Fibroblast of the aortic adventitia (primary cell): ENCODE measurements around the gene KCNMB4. TPM values are rescaled to one million over a fixed set of nuclear protein-coding genes. Genes with fewer than 3 reads are reported as not detected.
A peak's percentile ranks its signal among the peaks of the same experiment; 100 is the strongest.

Experiments used
- DNase-seq: peaks from one replicate; pipeline ENCODE4 v3.0.0-alpha.2; 2010; ENCODE audit warnings: low read depth
- H3K4me3 ChIP-seq: 2 replicates; pipeline ENCODE4 v1.5.1; 2011; ENCODE audit warnings: low read depth, mild to moderate bottlenecking, control low read depth, low read length, moderate library complexity
- CTCF ChIP-seq: IDR thresholded peaks from 2 replicates; pipeline ENCODE4 v1.5.1; 2011; ENCODE audit warnings: mild to moderate bottlenecking, low read length, control low read depth, inconsistent platforms; ENCODE audit not compliant: insufficient read depth
- total RNA-seq: library from RNA; depleted of rRNA; stranded (reverse); fragments of >200 nt; gene quantifications from 2 replicates; pipeline ENCODE4 v1.2.3, GENCODE V29; 2012; ENCODE audit warnings: low replicate concordance

The KCNMB4 gene
- total RNA-seq, 1 donor, result 2.0 TPM

- H3K4me3 ChIP-seq, result no peak overlapping the region
- DNase-seq, result no peak
- no peak for TF ChIP-seq CTCF
These were observed 34.0 kb downstream of the KCNMB4 start for GRCh38 chr12:70400124-70400523.

- peak; percentile 25 for DNase-seq
- H3K4me3 ChIP-seq, result no peak overlapping the region
- peak; percentile 13 for TF ChIP-seq CTCF
These were observed 36.5 kb downstream of the KCNMB4 start for GRCh38 chr12:70402597-70402996.

GRCh38 chr12:70403826-70404225, 37.7 kb downstream of the KCNMB4 start:
- H3K4me3 ChIP-seq, result no peak overlapping the region
- no peak for TF ChIP-seq CTCF
- DNase-seq, result no peak

- no peak for DNase-seq
- no peak overlapping the region for H3K4me3 ChIP-seq
- TF ChIP-seq CTCF, result no peak
These were observed 42.1 kb downstream of the KCNMB4 start for GRCh38 chr12:70408004-70408790.

GRCh38 chr12:70415987-70416386, 49.9 kb downstream of the KCNMB4 start:
- H3K4me3 ChIP-seq, result no peak overlapping the region
- no peak for TF ChIP-seq CTCF
- DNase-seq, result no peak

- no peak overlapping the region for H3K4me3 ChIP-seq
- DNase-seq, result no peak
- TF ChIP-seq CTCF, result no peak
These were observed 51.0 kb downstream of the KCNMB4 start for GRCh38 chr12:70417121-70417520.

- no peak overlapping the region for H3K4me3 ChIP-seq
- TF ChIP-seq CTCF, result no peak
- DNase-seq, result no peak
These were observed 52.0 kb downstream of the KCNMB4 start for GRCh38 chr12:70418101-70418500.
